CD14-positive monocyte (primary cell): ENCODE results near the gene PAQR8. TPM values are rescaled to one million over a fixed set of nuclear protein-coding genes. Genes with fewer than 3 reads are reported as not detected.

Experiments used
- DNase-seq, 3 donors: peaks; one replicate each; pipeline ENCODE4 v3.0.0-alpha.2; 2011 to 2022
- H2AFZ ChIP-seq: 2 replicates; pipeline ENCODE4 v1.6.0; 2012; ENCODE audit warnings: mild to moderate bottlenecking, low read depth, low read length, inconsistent platforms; ENCODE audit not compliant: insufficient read depth, poor library complexity, severe bottlenecking
- H3K27ac ChIP-seq, 2 donors: 1 replicate in 1 of 2; 2 replicates in 1 of 2; pipeline ENCODE4 v1.5.1; 2012 to 2013; ENCODE audit warnings: low read length in 2 of 2, control low read depth in 1 of 2, inconsistent platforms in 1 of 2, low read depth in 1 of 2, mild to moderate bottlenecking in 1 of 2
- H3K27me3 ChIP-seq, 2 donors: one replicate each; pipeline versions ENCODE4 v1.6.0 to v1.6.1; 2011 to 2013; ENCODE audit warnings: low read length in 2 of 2; ENCODE audit not compliant: control insufficient read depth in 2 of 2, insufficient read depth in 2 of 2
- H3K36me3 ChIP-seq, 2 donors: replicated peaks in 1 of 2; 1 replicate in 1 of 2; 2 replicates in 1 of 2; pipeline versions ENCODE4 v1.5.1 to v1.6.1; 2012 to 2013; ENCODE audit warnings: low read length in 2 of 2, control low read depth in 1 of 2, inconsistent platforms in 1 of 2, mild to moderate bottlenecking in 1 of 2; ENCODE audit not compliant: insufficient read depth in 2 of 2, control insufficient read depth in 1 of 2
- H3K4me1 ChIP-seq, 2 donors: 1 replicate in 1 of 2; 2 replicates in 1 of 2; pipeline versions ENCODE4 v1.5.1 to v1.6.1; 2012 to 2013; ENCODE audit warnings: low read length in 2 of 2, control low read depth in 1 of 2, inconsistent platforms in 1 of 2, mild to moderate bottlenecking in 1 of 2, moderate library complexity in 1 of 2; ENCODE audit not compliant: insufficient read depth in 2 of 2, control insufficient read depth in 1 of 2
- H3K4me2 ChIP-seq: replicated peaks from 2 replicates; pipeline ENCODE3; 2012; ENCODE audit warnings: low read length, moderate library complexity, mild to moderate bottlenecking; ENCODE audit not compliant: poor library complexity, severe bottlenecking; ENCODE audit errors: extremely low read depth
- H3K4me3 ChIP-seq, 3 experiments: fragments of 200-600 bp in 1 of 3; sonication (generic) in 1 of 3; replicated peaks in 1 of 3; 1 replicate in 2 of 3; 2 replicates in 1 of 3; pipeline ENCODE4 v1.5.1; 2011 to 2013; ENCODE audit warnings: low read length in 3 of 3, mild to moderate bottlenecking in 3 of 3, control low read depth in 2 of 3, low read depth in 2 of 3, inconsistent platforms in 1 of 3, moderate library complexity in 1 of 3
- H3K79me2 ChIP-seq: 2 replicates; pipeline ENCODE4 v1.6.0; 2012; ENCODE audit warnings: mild to moderate bottlenecking, control low read depth, inconsistent platforms, low read length, moderate library complexity; ENCODE audit not compliant: insufficient read depth
- H3K9ac ChIP-seq: 2 replicates; pipeline ENCODE4 v1.6.0; 2017; ENCODE audit warnings: low read length, mild to moderate bottlenecking; ENCODE audit not compliant: insufficient read depth, poor library complexity, severe bottlenecking
- H3K9me3 ChIP-seq, 2 donors: replicated peaks in 1 of 2; 1 replicate in 1 of 2; 2 replicates in 1 of 2; pipeline versions ENCODE4 v1.5.1 to v1.6.1; 2012 to 2013; ENCODE audit warnings: low read length in 2 of 2, control low read depth in 1 of 2; ENCODE audit not compliant: control insufficient read depth in 1 of 2, insufficient read depth in 1 of 2
- H4K20me1 ChIP-seq: 2 replicates; pipeline ENCODE4 v1.6.0; 2012; ENCODE audit warnings: mild to moderate bottlenecking, low read length, control low read depth, moderate library complexity; ENCODE audit not compliant: insufficient read depth
- H3K27ac Mint-ChIP-seq, 7 donors: one replicate each; pipeline ENCODE4 v1.8.0; 2020; ENCODE audit warnings: mild to moderate bottlenecking in 7 of 7, mixed read lengths in 7 of 7, moderate library complexity in 6 of 7, inconsistent platforms in 2 of 7
- H3K27me3 Mint-ChIP-seq, 3 donors: one replicate each; pipeline ENCODE4 v1.8.0; 2021 to 2022; ENCODE audit warnings: low read depth in 3 of 3, mild to moderate bottlenecking in 3 of 3, mixed read lengths in 3 of 3, moderate library complexity in 3 of 3, inconsistent platforms in 1 of 3
- H3K36me3 Mint-ChIP-seq, 2 donors: one replicate each; pipeline ENCODE4 v1.8.0; 2020; ENCODE audit warnings: mixed read lengths in 2 of 2, inconsistent platforms in 1 of 2, mild to moderate bottlenecking in 1 of 2
- H3K4me1 Mint-ChIP-seq: one replicate; pipeline ENCODE4 v1.8.0; 2020; ENCODE audit warnings: mild to moderate bottlenecking, mixed read lengths
- H3K4me3 Mint-ChIP-seq, 2 donors: one replicate each; pipeline ENCODE4 v1.8.0; 2020; ENCODE audit warnings: mild to moderate bottlenecking in 2 of 2, mixed read lengths in 2 of 2, moderate library complexity in 1 of 2
- H3K9me3 Mint-ChIP-seq, 7 donors: one replicate each; pipeline ENCODE4 v1.8.0; 2020 to 2022; ENCODE audit warnings: mixed read lengths in 7 of 7, mild to moderate bottlenecking in 6 of 7, moderate library complexity in 6 of 7, inconsistent platforms in 2 of 7
- WGBS: methylation state at CpG from one replicate; pipeline ENCODE4 v1.1.5; 2013; ENCODE audit warnings: missing lambda C conversion rate; ENCODE audit not compliant: insufficient coverage; 5-methylcytosine and 5-hydroxymethylcytosine counted together
- intact Hi-C, 2 donors: fragments of 100-400 bp; cut with micrococcal nuclease; formaldehyde crosslinking; loops; one replicate each; pipeline versions ENCODE4 v1.15.0 to v1.15.1; 2023
- polyA plus RNA-seq, 3 donors: library from polyadenylated mRNA; depleted of rRNA in 1 of 3; unstranded in 2 of 3; stranded (reverse) in 1 of 3; fragments of 300-500 nt in 2 of 3; fragments of >200 nt in 1 of 3; fragmentation: Illumina TruSeq in 2 of 3; gene quantifications; 1 replicate in 2 of 3; 2 replicates in 1 of 3; pipeline ENCODE4 v1.2.3, GENCODE V29; 2012 to 2021
- TF ChIP-seq, protein P1 (sequence below): fragments of 200-600 bp; IDR thresholded peaks from one replicate; pipeline ENCODE4 v1.8.0; 2022; ENCODE audit warnings: antibody characterized with exemption, mild to moderate bottlenecking

The PAQR8 gene
- polyA plus RNA-seq, 3 donors, result 2.4 to 17.4 (median 6.8) TPM

DNA sequence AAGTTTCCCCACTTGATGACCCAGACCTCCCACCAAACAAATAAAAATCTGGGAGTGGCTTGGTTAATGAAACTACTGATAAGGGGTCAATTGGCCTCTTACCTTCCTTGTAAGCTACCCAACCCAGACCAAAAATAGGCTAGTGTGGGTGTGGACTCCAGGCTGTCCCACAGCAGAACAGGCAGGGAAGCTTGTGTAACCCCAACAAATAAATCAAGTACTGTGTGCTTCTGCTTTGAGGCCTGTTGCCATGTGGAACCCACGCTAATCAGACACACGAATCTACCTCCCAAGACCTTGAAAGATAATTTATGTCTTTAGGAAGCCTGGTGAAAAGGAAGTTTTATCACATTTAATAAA is 33.7 kb upstream of the PAQR8 start:
- no CpG with 5 or more reads among the region's 2 CpGs for WGBS
- peaks cover 17% of the 10 kb centered on the region for H3K4me1 Mint-ChIP-seq
- intact Hi-C loops, result no loop called here

DNA sequence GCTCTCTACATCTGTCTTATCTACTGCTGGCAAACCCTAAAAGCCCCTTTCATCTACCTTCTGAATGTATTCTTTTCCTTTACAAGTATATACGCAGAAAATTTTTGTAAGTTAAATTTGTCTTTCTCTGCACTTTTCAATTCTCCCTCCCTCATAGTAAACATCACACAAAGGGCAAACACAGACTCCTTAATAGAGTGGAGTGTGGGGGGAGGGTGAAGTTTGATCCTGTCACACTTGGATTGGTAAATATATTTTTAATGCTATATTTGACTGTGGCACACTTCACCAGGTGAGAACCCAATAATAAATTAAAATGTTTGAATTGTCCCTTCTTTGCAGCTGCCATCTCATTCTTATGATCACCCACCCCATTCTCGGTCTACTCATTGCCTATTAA is 33.2 kb upstream of the PAQR8 start:
- H3K36me3 ChIP-seq, result no peaks in the 10 kb centered on the region
- H3K4me1 ChIP-seq, result peaks cover 16 to 17% of the 10 kb centered on the region in 2 donors
- H3K9ac ChIP-seq, result no peak overlapping the region
- DNase-seq, result no peak
- H4K20me1 ChIP-seq, result no peaks in the 10 kb centered on the region
- TF ChIP-seq, protein P1, sequence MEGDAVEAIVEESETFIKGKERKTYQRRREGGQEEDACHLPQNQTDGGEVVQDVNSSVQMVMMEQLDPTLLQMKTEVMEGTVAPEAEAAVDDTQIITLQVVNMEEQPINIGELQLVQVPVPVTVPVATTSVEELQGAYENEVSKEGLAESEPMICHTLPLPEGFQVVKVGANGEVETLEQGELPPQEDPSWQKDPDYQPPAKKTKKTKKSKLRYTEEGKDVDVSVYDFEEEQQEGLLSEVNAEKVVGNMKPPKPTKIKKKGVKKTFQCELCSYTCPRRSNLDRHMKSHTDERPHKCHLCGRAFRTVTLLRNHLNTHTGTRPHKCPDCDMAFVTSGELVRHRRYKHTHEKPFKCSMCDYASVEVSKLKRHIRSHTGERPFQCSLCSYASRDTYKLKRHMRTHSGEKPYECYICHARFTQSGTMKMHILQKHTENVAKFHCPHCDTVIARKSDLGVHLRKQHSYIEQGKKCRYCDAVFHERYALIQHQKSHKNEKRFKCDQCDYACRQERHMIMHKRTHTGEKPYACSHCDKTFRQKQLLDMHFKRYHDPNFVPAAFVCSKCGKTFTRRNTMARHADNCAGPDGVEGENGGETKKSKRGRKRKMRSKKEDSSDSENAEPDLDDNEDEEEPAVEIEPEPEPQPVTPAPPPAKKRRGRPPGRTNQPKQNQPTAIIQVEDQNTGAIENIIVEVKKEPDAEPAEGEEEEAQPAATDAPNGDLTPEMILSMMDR, result no peak
- H2AFZ ChIP-seq, result no peak overlapping the region
- no peak overlapping the region for H3K4me2 ChIP-seq
- no peak overlapping the region for H3K27ac Mint-ChIP-seq
- H3K27me3 ChIP-seq, result no peaks in the 10 kb centered on the region
- no peaks in the 10 kb centered on the region for H3K9me3 ChIP-seq
- H3K9me3 Mint-ChIP-seq, result no peaks in the 10 kb centered on the region
- H3K27me3 Mint-ChIP-seq, result peaks cover 2 to 3% (median 3%) of the 10 kb centered on the region in 3 donors
- H3K4me3 Mint-ChIP-seq, result no peak overlapping the region
- H3K79me2 ChIP-seq, result no peaks in the 10 kb centered on the region
- intact Hi-C loops, result no loop called here
- 100% methylated on average over 1 of the region's 2 CpGs for WGBS
- peaks cover 17% of the 10 kb centered on the region for H3K4me1 Mint-ChIP-seq
- no peaks in the 10 kb centered on the region for H3K36me3 Mint-ChIP-seq
- H3K4me3 ChIP-seq, result no peak overlapping the region
- no peak overlapping the region for H3K27ac ChIP-seq

More for the DNA sequence above, 33.7 kb upstream of the PAQR8 start:
- Mint-ChIP-seq H3K4me3 (no peak overlapping the region), H3K9me3 (no peaks in the 10 kb centered on the region), H3K36me3 (no peaks in the 10 kb centered on the region), H3K27me3 (peaks cover 2 to 3% (median 2%) of the 10 kb centered on the region in 3 donors), H3K27ac (peak overlapping the region in 1 of 7 donors; percentile 41)
- no peaks in the 10 kb centered on the region for H3K27me3 ChIP-seq
- no peaks in the 10 kb centered on the region for H3K9me3 ChIP-seq
- TF ChIP-seq, protein P1, result no peak
- H3K27ac ChIP-seq, result no peak overlapping the region
- H2AFZ ChIP-seq, result no peak overlapping the region
- no peak overlapping the region for H3K4me2 ChIP-seq
- H3K79me2 ChIP-seq, result no peaks in the 10 kb centered on the region
- no peak overlapping the region for H3K9ac ChIP-seq
- no peaks in the 10 kb centered on the region for H3K36me3 ChIP-seq
- no peaks in the 10 kb centered on the region for H4K20me1 ChIP-seq
- DNase-seq, result no peak
- H3K4me1 ChIP-seq, result peaks cover 16 to 17% of the 10 kb centered on the region in 2 donors
- no peak overlapping the region for H3K4me3 ChIP-seq
